Right lobe of liver (tissue), 6 donors: ENCODE results near the gene PIK3R5. TPM values are rescaled to one million over a fixed set of nuclear protein-coding genes. Genes with fewer than 3 reads are reported as not detected.

Experiments
- ATAC-seq, 4 donors: fragments of 200-7000 bp; cut with Tn5 transposase; one replicate each; pipeline ENCODE4 v1.9.1; 2020; ENCODE audit warnings: mild to moderate bottlenecking in 4 of 4, moderate library complexity in 4 of 4
- DNase-seq, 3 donors: peaks; one replicate each; pipeline ENCODE4 v3.0.0-alpha.2; 2020
- H3K27ac ChIP-seq, 3 donors: fragments of 200-600 bp; one replicate each; pipeline ENCODE4 v1.8.0; 2022
- H3K27me3 ChIP-seq, 2 donors: fragments of 200-600 bp; one replicate each; pipeline ENCODE4 v1.8.0; 2022
- H3K36me3 ChIP-seq, 4 donors: fragments of 200-600 bp; sonication (generic) in 1 of 4; one replicate each; pipeline versions ENCODE4 v1.5.1 to v1.8.0; 2017 to 2022; ENCODE audit warnings: control low read depth in 1 of 4
- H3K4me1 ChIP-seq, 4 donors: fragments of 200-600 bp; sonication (generic) in 1 of 4; one replicate each; pipeline versions ENCODE4 v1.5.1 to v1.8.0; 2017 to 2022; ENCODE audit warnings: control low read depth in 1 of 4
- H3K4me3 ChIP-seq, 3 donors: fragments of 200-600 bp; one replicate each; pipeline ENCODE4 v1.8.0; 2022
- H3K9me3 ChIP-seq, 4 donors: fragments of 200-600 bp; sonication (generic) in 1 of 4; one replicate each; pipeline versions ENCODE4 v1.5.1 to v1.8.0; 2017 to 2022; ENCODE audit warnings: control low read depth in 1 of 4
- CTCF ChIP-seq, 4 donors: fragments of 200-600 bp in 3 of 4; fragments of 450-650 bp in 1 of 4; IDR thresholded peaks; one replicate each; pipeline versions ENCODE4 v1.5.1 to v1.8.0; 2016 to 2022; ENCODE audit warnings: antibody characterized with exemption in 4 of 4, mild to moderate bottlenecking in 2 of 4
- POLR2A ChIP-seq: fragments of 450-650 bp; IDR thresholded peaks from one replicate; pipeline ENCODE4 v1.6.1; 2017; ENCODE audit warnings: antibody characterized with exemption, mild to moderate bottlenecking
- WGBS: methylation state at CpG from one replicate; pipeline ENCODE4 v1.1.6; 2018; ENCODE audit warnings: low coverage, low lambda C conversion rate; ENCODE audit not compliant: insufficient coverage; ENCODE audit errors: missing lambda C conversion rate; 5-methylcytosine and 5-hydroxymethylcytosine counted together
- intact Hi-C, 2 donors: fragments of 100-400 bp; cut with DNase I; formaldehyde crosslinking; loops; one replicate each; pipeline versions ENCODE4 v1.11.2 to v1.14.1; 2022
- total RNA-seq, 6 experiments: library from RNA; depleted of rRNA in 2 of 6; stranded (reverse); fragments of >200 nt in 2 of 6; fragmentation: NEBNext Ultra II Directional in 3 of 6; extraction: Animal tissue kit (Norgen Biotek cat#: 25700) in 3 of 6; gene quantifications; one replicate each; pipeline versions ENCODE4 v1.1.0 to v1.2.4, GENCODE V29; 2016 to 2023
- donor health status: DM: no; HTN: yes; CAD: no.
- donor health status: DM: no; HTN: no; CAD: no.
- donor health status: DM: no; HTN: no; CAD: no.
- donor health status: DM: no; HTN: yes; CAD: no.
- donor health status: DM: no; HTN: yes; CAD: no.

The PIK3R5 gene
- total RNA-seq, 6 experiments from 2014 or later: 3.7 to 6.5 (median 5.0) TPM

GRCh38 chr17:8948462-8948861, 17.0 kb downstream of the PIK3R5 start:
- H3K4me1 ChIP-seq: no peaks in the 10 kb centered on the region
- intact Hi-C loops: no loop called here
- no peak overlapping the region for H3K27ac ChIP-seq
- no peak overlapping the region for H3K4me3 ChIP-seq
- no peak for TF ChIP-seq CTCF (IDR thresholded peaks at IDR 0.05)
- TF ChIP-seq POLR2A: no peak
- no peaks in the 10 kb centered on the region for H3K27me3 ChIP-seq
- DNase-seq: no peak
- WGBS: 87% methylated on average over 2 of the region's 7 CpGs
- no peaks in the 10 kb centered on the region for H3K9me3 ChIP-seq
- H3K36me3 ChIP-seq: no peaks in the 10 kb centered on the region
- ATAC-seq: no peak

- H3K27me3 ChIP-seq: no peaks in the 10 kb centered on the region
- intact Hi-C loops: no loop called here
- no peaks in the 10 kb centered on the region for H3K36me3 ChIP-seq
- H3K9me3 ChIP-seq: no peaks in the 10 kb centered on the region
- TF ChIP-seq CTCF (IDR thresholded peaks at IDR 0.05) (no peak), POLR2A (no peak)
- ATAC-seq (no peak), DNase-seq (no peak)
- H3K4me1 ChIP-seq: no peaks in the 10 kb centered on the region
- no peak overlapping the region for H3K27ac ChIP-seq
- H3K4me3 ChIP-seq: no peak overlapping the region
- WGBS: 77% methylated on average over 7 of the region's 7 CpGs
Observed at GRCh38 chr17:8947201-8947600, 18.3 kb downstream of the PIK3R5 start.

DNA sequence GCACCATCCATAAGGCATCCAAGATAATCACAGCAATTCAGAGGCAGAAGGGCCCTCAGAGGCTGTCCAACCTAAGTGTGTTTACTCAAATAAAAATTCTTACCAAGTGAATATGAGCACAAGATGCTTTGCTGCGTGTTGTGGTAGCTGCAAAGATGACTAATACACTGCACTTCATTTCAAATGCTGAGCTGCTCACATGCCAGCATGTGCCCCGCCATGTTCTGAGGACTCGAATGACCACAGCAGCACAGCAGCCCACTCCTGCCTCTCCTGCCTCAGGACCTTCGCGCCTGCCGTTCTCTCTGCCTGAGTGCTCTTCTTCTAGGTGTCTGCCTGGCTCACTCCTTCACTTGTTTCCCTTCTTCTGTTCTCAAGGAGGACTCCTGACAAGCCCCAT, 19.0 kb downstream of the PIK3R5 start:
- intact Hi-C loops: no loop called here
- DNase-seq (no peak), ATAC-seq (no peak)
- Histone ChIP-seq H3K4me1 (no peaks in the 10 kb centered on the region), H3K36me3 (no peaks in the 10 kb centered on the region), H3K27me3 (no peaks in the 10 kb centered on the region), H3K9me3 (no peaks in the 10 kb centered on the region), H3K4me3 (no peak overlapping the region), H3K27ac (no peak overlapping the region)
- TF ChIP-seq CTCF (IDR thresholded peaks at IDR 0.05): no peak
- no peak for TF ChIP-seq POLR2A
- WGBS: 73% methylated on average over 5 of the region's 6 CpGs

DNA sequence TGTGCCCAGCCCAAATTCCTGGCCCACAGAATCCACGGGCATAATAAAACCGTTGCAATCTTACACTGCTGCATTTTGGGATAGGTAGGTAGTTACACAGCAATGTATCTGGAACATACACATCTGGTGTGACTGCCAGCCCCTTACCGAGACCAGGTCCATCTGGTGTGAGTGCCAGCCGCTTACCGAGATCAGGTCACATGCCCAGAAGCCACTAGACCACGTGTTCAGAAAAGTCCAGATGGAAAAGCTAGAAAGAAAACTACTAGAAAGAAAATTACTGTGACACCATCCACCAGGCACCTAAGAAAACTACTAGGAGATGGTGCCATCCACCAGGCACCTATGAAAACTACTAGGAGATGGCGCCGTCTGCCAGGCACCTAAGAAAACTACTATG, 19.4 kb downstream of the PIK3R5 start:
- Histone ChIP-seq H3K9me3 (no peaks in the 10 kb centered on the region), H3K4me1 (no peaks in the 10 kb centered on the region), H3K4me3 (no peak overlapping the region), H3K36me3 (no peaks in the 10 kb centered on the region), H3K27me3 (no peaks in the 10 kb centered on the region), H3K27ac (no peak overlapping the region)
- no peak for ATAC-seq
- WGBS: 64% methylated on average over 6 of the region's 8 CpGs
- no peak for DNase-seq
- TF ChIP-seq CTCF (IDR thresholded peaks at IDR 0.05) (no peak), POLR2A (no peak)
- intact Hi-C loops: no loop called here

DNA sequence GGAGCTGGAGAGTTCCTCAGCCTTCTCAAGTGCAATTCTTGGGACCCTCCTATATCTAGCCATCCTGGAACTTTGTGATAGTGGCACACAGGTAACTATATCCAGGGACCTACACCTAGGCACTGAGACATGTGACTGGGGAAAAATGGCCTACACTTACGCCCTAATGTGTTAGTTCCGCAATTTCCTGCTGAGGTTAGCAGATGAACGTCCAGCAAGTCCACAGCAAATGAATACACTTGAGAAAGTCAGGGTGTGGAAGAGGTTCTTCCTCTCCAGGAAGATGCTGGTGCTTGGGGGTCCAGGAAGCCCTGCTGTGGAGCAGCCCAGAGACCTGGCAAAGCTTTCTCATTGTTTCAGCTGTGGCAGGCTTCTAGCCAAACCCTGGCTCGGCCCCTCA, 20.8 kb downstream of the PIK3R5 start:
- intact Hi-C loops: no loop called here
- H3K27ac ChIP-seq: no peak overlapping the region

More for the DNA sequence above, 20.8 kb downstream of the PIK3R5 start:
- DNase-seq (no peak), ATAC-seq (peak; percentile 40 to 55 (median 46))
- no peaks in the 10 kb centered on the region for H3K9me3 ChIP-seq
- 41% methylated on average over 2 of the region's 4 CpGs for WGBS
- no peaks in the 10 kb centered on the region for H3K4me1 ChIP-seq
- no peak overlapping the region for H3K4me3 ChIP-seq
- H3K36me3 ChIP-seq: no peaks in the 10 kb centered on the region
- TF ChIP-seq CTCF (IDR thresholded peaks at IDR 0.05) (no peak), POLR2A (no peak)
- H3K27me3 ChIP-seq: no peaks in the 10 kb centered on the region
